Neural progenitor cell (in vitro differentiated cells): ENCODE results near the gene R3HDM4. TPM values are rescaled to one million over a fixed set of nuclear protein-coding genes. Genes with fewer than 3 reads are reported as not detected.

Source experiments
- DNase-seq: peaks from one replicate; pipeline ENCODE4 v3.0.0-alpha.2; 2016; ENCODE audit warnings: low spot score
- H2AFZ ChIP-seq: fragments of 200-600 bp; sonication (generic); replicated peaks from 2 replicates; pipeline ENCODE4 v1.6.1; 2016; ENCODE audit warnings: antibody characterized with exemption
- H3F3A ChIP-seq: fragments of 200-600 bp; sonication (generic); 2 replicates; pipeline ENCODE4 v1.6.1; 2016; ENCODE audit warnings: antibody characterized with exemption, low read depth
- H3K27ac ChIP-seq: fragments of 200-600 bp; sonication (generic); 2 replicates; pipeline ENCODE4 v1.5.1; 2016; ENCODE audit warnings: mild to moderate bottlenecking
- H3K27me3 ChIP-seq: fragments of 200-600 bp; sonication (generic); 2 replicates; pipeline ENCODE4 v1.6.1; 2016; ENCODE audit warnings: mild to moderate bottlenecking, moderate library complexity
- H3K36me3 ChIP-seq: fragments of 200-600 bp; sonication (generic); 2 replicates; pipeline ENCODE4 v1.5.1; 2016
- H3K4me1 ChIP-seq: fragments of 200-600 bp; sonication (generic); 2 replicates; pipeline ENCODE4 v1.6.1; 2016; ENCODE audit warnings: mixed run types
- H3K4me2 ChIP-seq: fragments of 200-600 bp; sonication (generic); 2 replicates; pipeline ENCODE4 v1.6.1; 2016
- H3K4me3 ChIP-seq: fragments of 200-600 bp; sonication (generic); 2 replicates; pipeline ENCODE4 v1.5.1; 2016
- H3K79me2 ChIP-seq: fragments of 200-600 bp; sonication (generic); 2 replicates; pipeline ENCODE4 v1.6.1; 2016; ENCODE audit warnings: low read depth
- H3K9ac ChIP-seq: fragments of 200-600 bp; sonication (generic); 2 replicates; pipeline ENCODE4 v1.6.1; 2016
- H3K9me3 ChIP-seq: fragments of 200-600 bp; sonication (generic); 2 replicates; pipeline ENCODE4 v1.5.1; 2016; ENCODE audit warnings: low read depth
- H4K20me1 ChIP-seq: fragments of 200-600 bp; sonication (generic); 2 replicates; pipeline ENCODE4 v1.6.1; 2016; ENCODE audit warnings: low read depth
- H3K27ac Mint-ChIP-seq: 3 replicates; pipeline ENCODE4 v1.8.0; 2021; ENCODE audit warnings: mixed read lengths
- H3K27me3 Mint-ChIP-seq: 2 replicates; pipeline ENCODE4 v1.8.0; 2022; ENCODE audit warnings: low read depth, mild to moderate bottlenecking, inconsistent platforms, moderate library complexity, mixed read lengths; ENCODE audit not compliant: insufficient read depth
- H3K36me3 Mint-ChIP-seq: 3 replicates; pipeline ENCODE4 v1.8.0; 2021; ENCODE audit warnings: mixed read lengths
- H3K4me1 Mint-ChIP-seq: 3 replicates; pipeline ENCODE4 v1.8.0; 2021; ENCODE audit warnings: mixed read lengths
- H3K4me3 Mint-ChIP-seq: 3 replicates; pipeline ENCODE4 v1.8.0; 2021; ENCODE audit warnings: mild to moderate bottlenecking, moderate library complexity, mixed read lengths
- H3K9me3 Mint-ChIP-seq: 3 replicates; pipeline ENCODE4 v1.8.0; 2020; ENCODE audit warnings: mixed read lengths
- CTCF ChIP-seq: fragments of 200-600 bp; sonication (generic); IDR thresholded peaks from 2 replicates; pipeline ENCODE4 v1.5.1; 2017; ENCODE audit warnings: antibody characterized with exemption, mild to moderate bottlenecking
- EZH2 ChIP-seq: fragments of 200-600 bp; sonication (generic); IDR thresholded peaks from 2 replicates; pipeline ENCODE4 v1.6.1; 2017; ENCODE audit warnings: antibody characterized with exemption, mild to moderate bottlenecking, moderate library complexity
- EZH2phosphoT487 ChIP-seq: fragments of 200-600 bp; sonication (generic); IDR thresholded peaks from 2 replicates; pipeline ENCODE4 v1.6.1; 2017; ENCODE audit warnings: antibody characterized with exemption
- total RNA-seq: library from RNA; depleted of rRNA; stranded (reverse); fragments of >200 nt; gene quantifications from 2 replicates; pipeline ENCODE4 v1.2.3, GENCODE V29; 2015; ENCODE audit warnings: low replicate concordance

Gene R3HDM4
- total RNA-seq, 1 donor from 2014 or later: 22.7 TPM

- TF ChIP-seq CTCF (no peak), EZH2 (no peak), EZH2phosphoT487 (no peak)
- H3K36me3 Mint-ChIP-seq: peaks cover 1% of the 10 kb centered on the region
- peaks cover 77% of the 10 kb centered on the region for H4K20me1 ChIP-seq
- no peak overlapping the region for H2AFZ ChIP-seq
- H3K27me3 Mint-ChIP-seq: peaks cover 2% of the 10 kb centered on the region
- H3K4me1 ChIP-seq: peaks cover 10% of the 10 kb centered on the region
- H3K27ac Mint-ChIP-seq: no peak overlapping the region
- H3K36me3 ChIP-seq: no peaks in the 10 kb centered on the region
- no peaks in the 10 kb centered on the region for H3K9me3 Mint-ChIP-seq
- peaks cover 29% of the 10 kb centered on the region for H3K79me2 ChIP-seq
- H3F3A ChIP-seq: peaks cover 28% of the 10 kb centered on the region
- no peak overlapping the region for H3K27ac ChIP-seq
- H3K9me3 ChIP-seq: no peaks in the 10 kb centered on the region
- H3K4me3 Mint-ChIP-seq: no peak overlapping the region
- H3K27me3 ChIP-seq: no peaks in the 10 kb centered on the region
- H3K4me1 Mint-ChIP-seq: peaks cover 27% of the 10 kb centered on the region
- no peak for DNase-seq
- H3K4me3 ChIP-seq: no peak overlapping the region
- H3K4me2 ChIP-seq: no peak overlapping the region
- no peak overlapping the region for H3K9ac ChIP-seq
These were observed 11.6 kb downstream of the R3HDM4 start for GRCh38 chr19:901216-902092.

- Histone ChIP-seq H2AFZ (no peak overlapping the region), H3K9me3 (no peaks in the 10 kb centered on the region), H3K27me3 (no peaks in the 10 kb centered on the region), H4K20me1 (peaks cover 70% of the 10 kb centered on the region), H3K9ac (no peak overlapping the region), H3K4me3 (no peak overlapping the region), H3K79me2 (peaks cover 26% of the 10 kb centered on the region), H3K36me3 (no peaks in the 10 kb centered on the region), H3K27ac (no peak overlapping the region), H3K4me2 (no peak overlapping the region), H3F3A (peaks cover 28% of the 10 kb centered on the region), H3K4me1 (peaks cover 10% of the 10 kb centered on the region)
- peaks cover 1% of the 10 kb centered on the region for H3K36me3 Mint-ChIP-seq
- TF ChIP-seq EZH2phosphoT487: no peak
- TF ChIP-seq EZH2: no peak
- TF ChIP-seq CTCF: no peak
- peaks cover 2% of the 10 kb centered on the region for H3K27me3 Mint-ChIP-seq
- no peak overlapping the region for H3K27ac Mint-ChIP-seq
- H3K4me1 Mint-ChIP-seq: peaks cover 27% of the 10 kb centered on the region
- H3K4me3 Mint-ChIP-seq: no peak overlapping the region
- no peak for DNase-seq
- no peaks in the 10 kb centered on the region for H3K9me3 Mint-ChIP-seq
These were observed 12.5 kb downstream of the R3HDM4 start for GRCh38 chr19:900302-901111.

- Histone ChIP-seq H2AFZ (no peak overlapping the region), H3K9ac (no peak overlapping the region), H3K36me3 (no peaks in the 10 kb centered on the region), H3K4me2 (no peak overlapping the region), H3K4me1 (peaks cover 10% of the 10 kb centered on the region), H3K27ac (no peak overlapping the region), H3K79me2 (peaks cover 23% of the 10 kb centered on the region), H4K20me1 (peaks cover 67% of the 10 kb centered on the region), H3K9me3 (no peaks in the 10 kb centered on the region), H3F3A (peaks cover 28% of the 10 kb centered on the region), H3K4me3 (no peak overlapping the region), H3K27me3 (no peaks in the 10 kb centered on the region)
- Mint-ChIP-seq H3K4me1 (peaks cover 27% of the 10 kb centered on the region), H3K27ac (no peak overlapping the region), H3K36me3 (peaks cover 1% of the 10 kb centered on the region), H3K27me3 (peaks cover 2% of the 10 kb centered on the region), H3K9me3 (no peaks in the 10 kb centered on the region), H3K4me3 (no peak overlapping the region)
- TF ChIP-seq EZH2phosphoT487: no peak
- TF ChIP-seq EZH2: no peak
- TF ChIP-seq CTCF: no peak
- DNase-seq: no peak
These were observed 13.0 kb downstream of the R3HDM4 start for GRCh38 chr19:900043-900301.
